Suprapubic skin (tissue), 3 donors: Measurements from ENCODE around the gene LMLN.

Source experiments
- POLR2A ChIP-seq, 2 donors: fragments of 450-650 bp; IDR thresholded peaks; one replicate each; pipeline ENCODE4 v1.6.1; 2017; ENCODE audit warnings: antibody characterized with exemption in 2 of 2, mild to moderate bottlenecking in 2 of 2, moderate library complexity in 2 of 2
- TF ChIP-seq, protein P1 (sequence below), 2 donors: fragments of 200-600 bp in 1 of 2; fragments of 450-650 bp in 1 of 2; sonication (generic) in 1 of 2; IDR thresholded peaks; one replicate each; pipeline ENCODE4 v1.5.1; 2016 to 2019; ENCODE audit warnings: antibody characterized with exemption in 2 of 2, mild to moderate bottlenecking in 1 of 2, moderate library complexity in 1 of 2

DNA sequence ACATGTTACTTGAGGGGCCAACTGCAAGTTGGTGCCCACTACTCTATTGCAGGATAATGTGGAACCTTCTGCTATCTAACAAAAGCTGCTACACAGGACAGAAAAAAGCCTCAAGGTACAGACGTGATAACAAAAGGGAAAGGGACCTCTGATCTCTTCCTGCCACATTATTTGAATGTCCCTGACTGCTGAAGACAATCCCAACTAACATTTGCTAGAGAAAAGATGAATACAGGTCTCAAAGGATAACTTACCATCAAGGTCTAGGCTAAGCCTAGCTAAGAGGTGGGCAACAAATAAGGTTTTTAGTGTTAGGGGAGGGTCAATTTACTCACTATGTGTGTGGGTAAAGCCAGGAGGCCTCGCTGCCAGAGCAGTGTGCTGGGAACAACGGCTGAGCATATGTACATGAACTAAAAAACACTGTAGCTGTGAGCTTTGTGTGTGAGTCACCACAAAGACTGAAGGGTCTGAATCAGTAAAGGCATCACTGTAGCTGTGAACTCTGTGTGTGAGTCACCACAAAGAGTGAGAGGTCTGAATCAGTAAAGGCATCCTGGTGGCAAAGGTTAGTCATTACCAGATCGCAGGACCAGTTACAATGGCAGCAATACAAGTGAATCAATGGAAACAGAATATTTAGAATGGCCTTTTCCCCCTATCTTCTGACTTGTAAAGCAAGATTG, 111.7 kb downstream of the LMLN start:
- TF ChIP-seq, protein P1, sequence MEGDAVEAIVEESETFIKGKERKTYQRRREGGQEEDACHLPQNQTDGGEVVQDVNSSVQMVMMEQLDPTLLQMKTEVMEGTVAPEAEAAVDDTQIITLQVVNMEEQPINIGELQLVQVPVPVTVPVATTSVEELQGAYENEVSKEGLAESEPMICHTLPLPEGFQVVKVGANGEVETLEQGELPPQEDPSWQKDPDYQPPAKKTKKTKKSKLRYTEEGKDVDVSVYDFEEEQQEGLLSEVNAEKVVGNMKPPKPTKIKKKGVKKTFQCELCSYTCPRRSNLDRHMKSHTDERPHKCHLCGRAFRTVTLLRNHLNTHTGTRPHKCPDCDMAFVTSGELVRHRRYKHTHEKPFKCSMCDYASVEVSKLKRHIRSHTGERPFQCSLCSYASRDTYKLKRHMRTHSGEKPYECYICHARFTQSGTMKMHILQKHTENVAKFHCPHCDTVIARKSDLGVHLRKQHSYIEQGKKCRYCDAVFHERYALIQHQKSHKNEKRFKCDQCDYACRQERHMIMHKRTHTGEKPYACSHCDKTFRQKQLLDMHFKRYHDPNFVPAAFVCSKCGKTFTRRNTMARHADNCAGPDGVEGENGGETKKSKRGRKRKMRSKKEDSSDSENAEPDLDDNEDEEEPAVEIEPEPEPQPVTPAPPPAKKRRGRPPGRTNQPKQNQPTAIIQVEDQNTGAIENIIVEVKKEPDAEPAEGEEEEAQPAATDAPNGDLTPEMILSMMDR (IDR thresholded peaks at IDR 0.05) = no peak
- TF ChIP-seq POLR2A (IDR thresholded peaks at IDR 0.05) = no peak
